Mesothelial cell of epicardium (in vitro differentiated cells): ENCODE results near the gene APBA1. TPM values are rescaled to one million over a fixed set of nuclear protein-coding genes. Genes with fewer than 3 reads are reported as not detected.
"Not testable (repeated sequence)": the region's sequence is repeated elsewhere in the genome, so short reads cannot be mapped to it uniquely, and the experiment has no call there.

Experiments
- DNase-seq, 2 experiments: peaks; one replicate each; pipeline ENCODE4 v3.0.0; 2021; ENCODE audit warnings: low spot score in 2 of 2; ENCODE audit not compliant: unreplicated experiment in 2 of 2
- H3K27ac Mint-ChIP-seq: 2 replicates; pipeline ENCODE4 v1.8.0; 2021; ENCODE audit warnings: mixed read lengths
- H3K27me3 Mint-ChIP-seq: 2 replicates; pipeline ENCODE4 v1.8.0; 2021; ENCODE audit warnings: low read depth, mixed read lengths
- H3K36me3 Mint-ChIP-seq: 2 replicates; pipeline ENCODE4 v1.8.0; 2021; ENCODE audit warnings: mixed read lengths
- H3K4me1 Mint-ChIP-seq: 2 replicates; pipeline ENCODE4 v1.8.0; 2021; ENCODE audit warnings: mixed read lengths
- H3K4me3 Mint-ChIP-seq: 2 replicates; pipeline ENCODE4 v1.8.0; 2021; ENCODE audit warnings: mild to moderate bottlenecking, moderate library complexity, mixed read lengths
- H3K9me3 Mint-ChIP-seq: 2 replicates; pipeline ENCODE4 v1.8.0; 2021; ENCODE audit warnings: mixed read lengths
- total RNA-seq: library from RNA; stranded (reverse); gene quantifications from 3 replicates; pipeline ENCODE4 v1.2.1, GENCODE V29; 2021
- TF ChIP-seq, protein P1 (sequence below): fragments of 200-600 bp; sonication (generic); IDR thresholded peaks from one replicate; pipeline ENCODE4 v1.5.0; 2021; ENCODE audit warnings: antibody characterized with exemption; ENCODE audit not compliant: unreplicated experiment

Gene APBA1
- total RNA-seq, 1 donor from 2014 or later: 18.4 TPM

DNA sequence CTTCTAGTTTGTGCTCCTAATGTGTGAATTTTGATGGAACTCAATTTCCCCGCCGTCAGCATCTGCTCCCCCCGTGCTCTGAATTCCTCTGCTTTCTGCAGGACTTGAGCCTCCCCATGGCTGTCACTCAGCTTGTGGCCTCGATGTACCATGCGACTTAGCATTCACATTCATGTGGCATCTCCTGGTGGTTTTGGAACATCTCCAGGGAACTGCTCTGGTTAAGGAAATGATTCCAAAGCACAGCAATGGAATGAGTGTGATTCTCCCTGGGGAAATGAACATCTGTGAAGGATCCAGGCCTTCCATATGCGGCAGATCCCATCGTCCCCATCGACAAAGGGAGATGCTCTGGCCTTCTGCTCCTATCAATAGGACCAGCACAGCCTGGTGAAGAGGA is 228.2 kb downstream of the APBA1 start:
- TF ChIP-seq, protein P1, sequence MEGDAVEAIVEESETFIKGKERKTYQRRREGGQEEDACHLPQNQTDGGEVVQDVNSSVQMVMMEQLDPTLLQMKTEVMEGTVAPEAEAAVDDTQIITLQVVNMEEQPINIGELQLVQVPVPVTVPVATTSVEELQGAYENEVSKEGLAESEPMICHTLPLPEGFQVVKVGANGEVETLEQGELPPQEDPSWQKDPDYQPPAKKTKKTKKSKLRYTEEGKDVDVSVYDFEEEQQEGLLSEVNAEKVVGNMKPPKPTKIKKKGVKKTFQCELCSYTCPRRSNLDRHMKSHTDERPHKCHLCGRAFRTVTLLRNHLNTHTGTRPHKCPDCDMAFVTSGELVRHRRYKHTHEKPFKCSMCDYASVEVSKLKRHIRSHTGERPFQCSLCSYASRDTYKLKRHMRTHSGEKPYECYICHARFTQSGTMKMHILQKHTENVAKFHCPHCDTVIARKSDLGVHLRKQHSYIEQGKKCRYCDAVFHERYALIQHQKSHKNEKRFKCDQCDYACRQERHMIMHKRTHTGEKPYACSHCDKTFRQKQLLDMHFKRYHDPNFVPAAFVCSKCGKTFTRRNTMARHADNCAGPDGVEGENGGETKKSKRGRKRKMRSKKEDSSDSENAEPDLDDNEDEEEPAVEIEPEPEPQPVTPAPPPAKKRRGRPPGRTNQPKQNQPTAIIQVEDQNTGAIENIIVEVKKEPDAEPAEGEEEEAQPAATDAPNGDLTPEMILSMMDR: no peak
- H3K27me3 Mint-ChIP-seq: peaks cover 8% of the 10 kb centered on the region
- no peak for DNase-seq
- H3K4me1 Mint-ChIP-seq: peaks cover 3% of the 10 kb centered on the region
- peaks cover 12% of the 10 kb centered on the region for H3K36me3 Mint-ChIP-seq
- no peak overlapping the region for H3K27ac Mint-ChIP-seq
- H3K4me3 Mint-ChIP-seq: no peak overlapping the region
- H3K9me3 Mint-ChIP-seq: peaks cover 5% of the 10 kb centered on the region

GRCh38 chr9:69443178-69443577 is 229.0 kb downstream of the APBA1 start:
- Mint-ChIP-seq H3K36me3 (peaks cover 12% of the 10 kb centered on the region), H3K27me3 (peaks cover 8% of the 10 kb centered on the region), H3K4me1 (peaks cover 3% of the 10 kb centered on the region), H3K27ac (no peak overlapping the region), H3K4me3 (no peak overlapping the region), H3K9me3 (peaks cover 5% of the 10 kb centered on the region)
- TF ChIP-seq, protein P1: no peak
- DNase-seq: no peak

DNA sequence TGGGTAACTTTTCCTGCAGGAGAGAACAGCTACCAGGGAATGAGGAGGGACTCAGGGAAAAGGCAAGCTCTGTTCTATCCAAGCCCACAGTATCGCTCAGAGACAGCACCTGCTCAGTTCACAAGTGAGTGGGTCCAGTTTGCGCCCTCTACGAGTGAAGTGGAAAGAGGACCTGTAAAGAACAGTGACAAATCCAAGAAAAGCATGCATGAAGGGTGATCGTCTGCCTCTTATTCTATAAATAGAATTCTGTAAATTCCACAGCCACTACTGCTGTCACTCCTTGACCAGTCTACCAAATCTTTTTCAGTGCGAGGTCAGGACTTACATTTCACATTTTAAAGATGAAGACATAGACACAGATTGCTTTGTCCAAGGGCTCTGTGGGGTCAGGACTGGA is 229.7 kb downstream of the APBA1 start:
- TF ChIP-seq, protein P1: no peak
- no peak overlapping the region for H3K4me3 Mint-ChIP-seq
- no peak for DNase-seq

DNA sequence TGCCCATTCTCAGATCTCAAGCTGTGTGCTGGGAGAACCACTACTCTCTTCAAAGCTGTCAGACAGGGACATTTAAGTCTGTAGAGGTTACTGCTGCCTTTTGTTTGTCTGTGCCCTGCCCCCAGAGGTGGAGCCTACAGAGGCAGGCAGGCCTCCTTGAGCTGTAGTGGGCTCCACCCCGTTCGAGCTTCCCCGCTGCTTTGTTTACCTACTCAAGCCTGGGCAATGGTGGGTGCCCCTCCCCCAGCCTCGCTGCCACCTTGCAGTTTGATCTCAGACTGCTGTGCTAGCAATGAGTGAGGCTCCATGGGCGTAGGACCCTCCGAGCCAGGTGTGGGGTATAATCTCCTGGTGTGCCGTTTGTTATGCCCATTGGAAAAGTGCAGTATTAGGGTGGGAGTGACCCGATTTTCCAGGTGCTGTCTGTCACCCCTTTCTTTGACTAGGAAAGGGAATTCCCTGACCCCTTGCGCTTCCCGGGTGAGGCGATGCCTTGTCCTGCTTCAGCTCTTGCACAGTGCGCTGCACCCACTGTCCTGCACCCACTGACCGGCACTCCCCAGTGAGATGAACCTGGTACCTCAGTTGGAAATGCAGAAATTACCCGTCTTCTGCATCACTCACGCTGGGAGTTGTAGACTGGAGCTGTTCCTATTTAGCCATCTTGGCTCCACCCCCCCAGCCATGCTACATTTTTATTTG is 231.8 kb downstream of the APBA1 start:
- peaks cover 12% of the 10 kb centered on the region for H3K36me3 Mint-ChIP-seq
- not testable (repeated sequence) for H3K27me3 Mint-ChIP-seq, H3K9me3 Mint-ChIP-seq, DNase-seq, H3K27ac Mint-ChIP-seq, H3K4me1 Mint-ChIP-seq, H3K4me3 Mint-ChIP-seq

More for the DNA sequence above, 229.7 kb downstream of the APBA1 start:
- peaks cover 5% of the 10 kb centered on the region for H3K9me3 Mint-ChIP-seq
- H3K4me1 Mint-ChIP-seq: peaks cover 3% of the 10 kb centered on the region
- H3K27me3 Mint-ChIP-seq: peaks cover 8% of the 10 kb centered on the region
- H3K27ac Mint-ChIP-seq: no peak overlapping the region
- peaks cover 12% of the 10 kb centered on the region for H3K36me3 Mint-ChIP-seq

DNA sequence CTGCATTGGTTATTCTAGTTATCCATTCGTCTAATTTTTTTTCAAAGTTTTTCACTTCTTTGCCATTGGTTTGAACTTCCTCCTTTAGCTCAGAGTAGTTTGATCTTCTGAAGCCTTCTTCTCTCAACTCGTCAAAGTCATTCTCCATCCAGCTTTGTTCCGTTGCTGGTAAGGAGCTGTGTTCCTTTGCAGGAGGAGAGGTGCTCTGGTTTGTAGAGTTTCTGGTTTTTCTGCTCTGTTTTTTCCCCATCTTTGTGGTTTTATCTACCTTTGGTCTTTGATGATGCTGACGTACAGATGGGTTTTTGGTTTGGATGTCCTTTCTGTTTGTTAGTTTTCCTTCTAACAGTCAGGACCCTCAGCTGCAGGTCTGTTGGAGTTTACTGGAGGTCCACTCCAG is 232.5 kb downstream of the APBA1 start:
- H3K27me3 Mint-ChIP-seq, H3K4me3 Mint-ChIP-seq, H3K27ac Mint-ChIP-seq, H3K4me1 Mint-ChIP-seq, DNase-seq, H3K9me3 Mint-ChIP-seq: not testable (repeated sequence)
- H3K36me3 Mint-ChIP-seq: peaks cover 12% of the 10 kb centered on the region

- Mint-ChIP-seq H3K27me3 (peaks cover 10% of the 10 kb centered on the region), H3K27ac (no peak overlapping the region)
These were observed 238.2 kb downstream of the APBA1 start for GRCh38 chr9:69433968-69434367.

More at GRCh38 chr9:69433968-69434367, 238.2 kb downstream of the APBA1 start:
- Mint-ChIP-seq H3K4me3 (no peak overlapping the region), H3K4me1 (peaks cover 7% of the 10 kb centered on the region), H3K36me3 (peaks cover 11% of the 10 kb centered on the region), H3K9me3 (no peaks in the 10 kb centered on the region)
- TF ChIP-seq, protein P1: no peak
- no peak for DNase-seq
